B cell (primary cell): ENCODE measurements around the gene SYCE3. TPM values are rescaled to one million over a fixed set of nuclear protein-coding genes. Genes with fewer than 3 reads are reported as not detected.

Experiments used
- ATAC-seq: fragments of 200-7000 bp; cut with Tn5 transposase; one replicate; pipeline ENCODE4 v1.10.0; 2021; ENCODE audit warnings: low read depth, mild to moderate bottlenecking, moderate number of reproducible peaks, moderate library complexity
- CTCF ChIA-PET: fragments of 350-600 bp; sonication (Branson Sonifier 250); formaldehyde crosslinking; loops from one replicate; lab custom pipeline; 2021; ENCODE audit warnings: antibody characterized with exemption, inconsistent platforms; lab: Charles Lee
- POLR2A ChIA-PET: fragments of 350-600 bp; sonication (Branson Sonifier 250); formaldehyde crosslinking; loops from one replicate; lab custom pipeline; 2021; ENCODE audit warnings: antibody characterized with exemption; lab: Charles Lee
- DNase-seq: peaks from one replicate; pipeline ENCODE4 v3.0.0; 2013
- H2AFZ ChIP-seq: 2 replicates; pipeline ENCODE4 v1.6.1; 2012; ENCODE audit warnings: mild to moderate bottlenecking, low read depth, low read length; ENCODE audit not compliant: insufficient read depth, poor library complexity, severe bottlenecking
- H3K27ac ChIP-seq, 2 donors: 1 replicate in 1 of 2; 2 replicates in 1 of 2; pipeline ENCODE4 v1.5.1; 2012 to 2013; ENCODE audit warnings: low read length in 2 of 2, mild to moderate bottlenecking in 2 of 2, moderate library complexity in 1 of 2
- H3K27me3 ChIP-seq, 4 experiments: fragments of 200-600 bp in 1 of 4; sonication (generic) in 1 of 4; replicated peaks in 1 of 4; 1 replicate in 2 of 4; 2 replicates in 2 of 4; pipeline versions ENCODE4 v1.6.1 to v1.7.0; 2013 to 2016; ENCODE audit warnings: low read length in 3 of 4, mild to moderate bottlenecking in 2 of 4, mixed read lengths in 1 of 4, moderate library complexity in 1 of 4; ENCODE audit not compliant: insufficient read depth in 4 of 4, control insufficient read depth in 3 of 4; ENCODE audit errors: control extremely low read depth in 1 of 4
- H3K36me3 ChIP-seq, 2 experiments: replicated peaks in 1 of 2; 1 replicate in 1 of 2; 2 replicates in 1 of 2; pipeline versions ENCODE4 v1.6.1 to v1.7.1; 2013; ENCODE audit warnings: low read length in 1 of 2; ENCODE audit not compliant: insufficient read depth in 2 of 2, control insufficient read depth in 1 of 2; ENCODE audit errors: control extremely low read depth in 1 of 2, extremely low read depth in 1 of 2
- H3K4me1 ChIP-seq, 2 donors: fragments of 200-600 bp in 1 of 2; sonication (generic) in 1 of 2; 1 replicate in 1 of 2; 2 replicates in 1 of 2; pipeline versions ENCODE4 v1.5.1 to v1.6.1; 2013 to 2017; ENCODE audit warnings: low read length in 2 of 2; ENCODE audit not compliant: control insufficient read depth in 2 of 2, insufficient read depth in 2 of 2
- H3K4me2 ChIP-seq: replicated peaks from 2 replicates; pipeline ENCODE3; 2012; ENCODE audit warnings: mild to moderate bottlenecking, low read depth, low read length; ENCODE audit not compliant: poor library complexity, severe bottlenecking
- H3K4me3 ChIP-seq, 5 experiments: fragments of 200-600 bp in 1 of 5; sonication (generic) in 1 of 5; 1 replicate in 3 of 5; 2 replicates in 2 of 5; pipeline versions ENCODE4 v1.5.1 to v1.7.0; 2011 to 2016; ENCODE audit warnings: low read length in 4 of 5, mild to moderate bottlenecking in 4 of 5, low read depth in 2 of 5, control low read depth in 1 of 5, moderate library complexity in 1 of 5; ENCODE audit not compliant: insufficient read depth in 1 of 5; ENCODE audit errors: control extremely low read depth in 1 of 5, extremely low read depth in 1 of 5
- H3K79me2 ChIP-seq: fragments of 200-600 bp; sonication (generic); one replicate; pipeline ENCODE4 v1.6.0; 2016; ENCODE audit warnings: low read length; ENCODE audit not compliant: control insufficient read depth, insufficient read depth
- H3K9ac ChIP-seq: fragments of 200-600 bp; sonication (generic); 2 replicates; pipeline ENCODE4 v1.6.1; 2017; ENCODE audit warnings: mild to moderate bottlenecking, low read length, moderate library complexity
- H3K9me3 ChIP-seq, 3 donors: one replicate each; pipeline versions ENCODE4 v1.6.1 to v1.7.1; 2013; ENCODE audit warnings: low read length in 2 of 3; ENCODE audit not compliant: control insufficient read depth in 2 of 3, insufficient read depth in 1 of 3; ENCODE audit errors: control extremely low read depth in 1 of 3
- H4K20me1 ChIP-seq: 2 replicates; pipeline ENCODE4 v1.6.0; 2012; ENCODE audit warnings: mild to moderate bottlenecking, low read length; ENCODE audit not compliant: insufficient read depth, control insufficient read depth, poor library complexity, severe bottlenecking
- H3K27ac Mint-ChIP-seq: one replicate; pipeline ENCODE4 v1.8.0; 2021; ENCODE audit warnings: mixed read lengths
- H3K27me3 Mint-ChIP-seq: one replicate; pipeline ENCODE4 v1.8.0; 2021; ENCODE audit warnings: mixed read lengths
- H3K4me1 Mint-ChIP-seq: one replicate; pipeline ENCODE4 v1.8.0; 2021; ENCODE audit warnings: mixed read lengths
- H3K4me3 Mint-ChIP-seq: one replicate; pipeline ENCODE4 v1.8.0; 2021; ENCODE audit warnings: mixed read lengths
- H3K9me3 Mint-ChIP-seq: one replicate; pipeline ENCODE4 v1.8.0; 2022; ENCODE audit warnings: mixed read lengths; ENCODE audit not compliant: insufficient read depth
- EZH2 ChIP-seq: IDR thresholded peaks from 2 replicates; pipeline ENCODE4 v1.6.1; 2012; ENCODE audit warnings: borderline replicate concordance, low read depth, mild to moderate bottlenecking, moderate library complexity, low read length; ENCODE audit not compliant: insufficient read depth, poor library complexity, severe bottlenecking
- WGBS: methylation state at CpG from one replicate; pipeline ENCODE4 v1.1.5; 2013; ENCODE audit warnings: missing lambda C conversion rate; ENCODE audit not compliant: insufficient coverage; 5-methylcytosine and 5-hydroxymethylcytosine counted together
- intact Hi-C: fragments of 100-400 bp; cut with micrococcal nuclease; formaldehyde crosslinking; loops from one replicate; pipeline ENCODE4 v1.10.0; 2022
- polyA plus RNA-seq: library from polyadenylated mRNA; depleted of rRNA; stranded (reverse); fragments of >200 nt; gene quantifications from 2 replicates; pipeline ENCODE4 v1.2.3, GENCODE V29; 2012
- total RNA-seq, 2 donors: library from RNA; stranded (reverse); fragments of 120-200 nt in 1 of 2; gene quantifications; 1 replicate in 1 of 2; 2 replicates in 1 of 2; pipeline versions ENCODE4 v1.2.3 to v1.2.4, GENCODE V29; 2013 to 2022
- TF ChIP-seq, protein P1 (sequence below): fragments of 200-600 bp; IDR thresholded peaks from one replicate; pipeline ENCODE4 v1.8.0; 2022; ENCODE audit warnings: antibody characterized with exemption, mild to moderate bottlenecking

The SYCE3 gene
- total and polyA plus RNA-seq, 2 donors (not counting 1 experiment from before 2014, with no cell fraction given) = not detected

DNA sequence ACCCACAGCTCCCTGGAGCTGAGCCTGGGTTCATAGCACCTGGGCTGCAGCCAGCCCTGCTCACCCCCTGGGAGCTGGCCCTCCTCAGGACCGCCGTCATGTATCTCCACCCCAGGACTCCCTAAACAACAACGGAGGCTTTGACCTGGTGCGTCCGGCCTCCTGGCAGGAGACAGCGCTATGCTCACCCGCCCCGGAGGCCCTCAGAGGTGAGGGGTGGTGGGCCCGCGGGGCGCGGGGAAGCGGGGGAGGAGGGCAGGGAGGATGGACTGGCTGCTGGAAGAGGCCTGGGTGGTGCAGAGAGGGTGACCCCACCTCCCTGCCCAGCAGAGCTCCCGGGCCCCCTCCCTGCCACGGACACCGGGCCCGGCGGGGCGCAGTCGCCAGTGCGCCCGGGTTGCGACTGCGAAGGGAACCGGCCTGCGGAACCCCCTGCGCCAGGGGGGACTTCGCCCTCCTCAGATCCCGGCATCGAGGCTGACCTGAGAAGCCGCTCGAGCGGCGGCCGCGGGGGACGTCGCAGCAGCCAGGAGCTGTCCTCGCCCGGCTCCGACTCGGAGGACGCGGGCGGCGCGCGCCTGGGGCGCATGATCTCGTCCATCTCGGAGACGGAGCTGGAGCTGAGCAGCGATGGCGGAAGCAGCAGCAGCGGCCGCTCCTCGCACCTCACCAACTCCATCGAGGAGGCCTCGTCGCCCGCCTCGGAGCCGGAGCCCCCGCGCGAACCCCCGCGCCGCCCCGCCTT lies 41.0 kb upstream of the SYCE3 start:
- peaks cover 12% of the 10 kb centered on the region for H3K4me1 Mint-ChIP-seq
- ATAC-seq = no peak
- H3K27ac Mint-ChIP-seq = no peak overlapping the region
- no peak overlapping the region for H3K9ac ChIP-seq
- H3K9me3 Mint-ChIP-seq = no peaks in the 10 kb centered on the region
- WGBS = 13% methylated on average over 69 of the region's 70 CpGs
- DNase-seq = no peak
- peaks cover 35% of the 10 kb centered on the region for H3K27me3 Mint-ChIP-seq
- no peak overlapping the region for H3K4me2 ChIP-seq
- H3K9me3 ChIP-seq = peaks cover 0 to 10% (median 0%) of the 10 kb centered on the region in 3 donors
- TF ChIP-seq EZH2 = no peak
- TF ChIP-seq, protein P1, sequence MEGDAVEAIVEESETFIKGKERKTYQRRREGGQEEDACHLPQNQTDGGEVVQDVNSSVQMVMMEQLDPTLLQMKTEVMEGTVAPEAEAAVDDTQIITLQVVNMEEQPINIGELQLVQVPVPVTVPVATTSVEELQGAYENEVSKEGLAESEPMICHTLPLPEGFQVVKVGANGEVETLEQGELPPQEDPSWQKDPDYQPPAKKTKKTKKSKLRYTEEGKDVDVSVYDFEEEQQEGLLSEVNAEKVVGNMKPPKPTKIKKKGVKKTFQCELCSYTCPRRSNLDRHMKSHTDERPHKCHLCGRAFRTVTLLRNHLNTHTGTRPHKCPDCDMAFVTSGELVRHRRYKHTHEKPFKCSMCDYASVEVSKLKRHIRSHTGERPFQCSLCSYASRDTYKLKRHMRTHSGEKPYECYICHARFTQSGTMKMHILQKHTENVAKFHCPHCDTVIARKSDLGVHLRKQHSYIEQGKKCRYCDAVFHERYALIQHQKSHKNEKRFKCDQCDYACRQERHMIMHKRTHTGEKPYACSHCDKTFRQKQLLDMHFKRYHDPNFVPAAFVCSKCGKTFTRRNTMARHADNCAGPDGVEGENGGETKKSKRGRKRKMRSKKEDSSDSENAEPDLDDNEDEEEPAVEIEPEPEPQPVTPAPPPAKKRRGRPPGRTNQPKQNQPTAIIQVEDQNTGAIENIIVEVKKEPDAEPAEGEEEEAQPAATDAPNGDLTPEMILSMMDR = no peak
- H3K79me2 ChIP-seq = no peaks in the 10 kb centered on the region
- intact Hi-C loops = no loop called here
- CTCF ChIA-PET = no interaction called here
- peaks cover 0 to 73% (median 26%) of the 10 kb centered on the region in 4 experiments for H3K27me3 ChIP-seq
- peaks cover 7 to 9% of the 10 kb centered on the region in 2 donors for H3K4me1 ChIP-seq
- H2AFZ ChIP-seq = no peak overlapping the region
- H3K36me3 ChIP-seq = no peaks in the 10 kb centered on the region
- POLR2A ChIA-PET = no interaction called here
- no peak overlapping the region for H3K4me3 ChIP-seq
- H4K20me1 ChIP-seq = no peaks in the 10 kb centered on the region
- no peak overlapping the region for H3K27ac ChIP-seq
- H3K4me3 Mint-ChIP-seq = no peak overlapping the region

GRCh38 chr22:50602338-50602700 lies 39.6 kb upstream of the SYCE3 start:
- CTCF ChIA-PET = interaction anchor here (0.6 kb wide), 1 partner anchor 75 kb away, joined by 4 read pairs; no protein-coding TSS in a partner anchor
- Mint-ChIP-seq H3K27ac (no peak overlapping the region), H3K4me3 (peak overlapping the region; percentile 81), H3K4me1 (peaks cover 12% of the 10 kb centered on the region), H3K9me3 (no peaks in the 10 kb centered on the region), H3K27me3 (peaks cover 34% of the 10 kb centered on the region)
- H4K20me1 ChIP-seq = no peaks in the 10 kb centered on the region
- intact Hi-C loops = no loop called here
- H3K36me3 ChIP-seq = no peaks in the 10 kb centered on the region
- POLR2A ChIA-PET = no interaction called here
- peaks cover 0 to 77% (median 29%) of the 10 kb centered on the region in 4 experiments for H3K27me3 ChIP-seq
- no peak overlapping the region for H3K27ac ChIP-seq
- H3K9me3 ChIP-seq = peaks cover 0 to 10% (median 0%) of the 10 kb centered on the region in 3 donors
- no peak for ATAC-seq
- H3K4me1 ChIP-seq = peaks cover 7 to 9% of the 10 kb centered on the region in 2 donors
- DNase-seq = no peak
- no peak overlapping the region for H3K4me2 ChIP-seq
- no peak overlapping the region for H3K4me3 ChIP-seq
- TF ChIP-seq, protein P1 = no peak
- TF ChIP-seq EZH2 = no peak
- WGBS = 42% methylated on average over 2 of the region's 2 CpGs
- H2AFZ ChIP-seq = no peak overlapping the region
- H3K9ac ChIP-seq = no peak overlapping the region
- H3K79me2 ChIP-seq = no peaks in the 10 kb centered on the region
